SK-N-SH treated with all-trans-retinoic acid at 6 μM for 48 hours (cell line): ENCODE data around the gene CHERP.

Source experiments
- ATAC-seq: fragments of 200-7000 bp; cut with Tn5 transposase; 3 replicates; pipeline ENCODE4 v1.9.1; 2020; ENCODE audit warnings: mild to moderate bottlenecking, moderate library complexity
- ARNTL ChIP-seq: fragments of 450-650 bp; formaldehyde crosslinking; IDR thresholded peaks from 2 replicates; pipeline ENCODE4 v1.5.0; 2020; ENCODE audit warnings: low read depth, mild to moderate bottlenecking, moderate library complexity, borderline replicate concordance
- BACH2 ChIP-seq: fragments of 250-450 bp; sonication (Bioruptor Pico); IDR thresholded peaks from 2 replicates; pipeline ENCODE4 v1.9.0; 2021; ENCODE audit warnings: mild to moderate bottlenecking, borderline replicate concordance
- CSDC2 ChIP-seq: fragments of 250-450 bp; sonication (Bioruptor Pico); IDR thresholded peaks from 2 replicates; pipeline ENCODE4 v1.5.0; 2020; ENCODE audit warnings: mild to moderate bottlenecking, moderate library complexity
- CSRNP3 ChIP-seq: fragments of 250-450 bp; sonication (Bioruptor Pico); IDR thresholded peaks from 2 replicates; pipeline ENCODE4 v1.5.1; 2021; ENCODE audit warnings: mild to moderate bottlenecking, moderate library complexity
- ESRRG ChIP-seq: fragments of 250-450 bp; sonication (Bioruptor Pico); IDR thresholded peaks from 2 replicates; pipeline ENCODE4 v1.6.1; 2021; ENCODE audit warnings: mild to moderate bottlenecking
- GLIS3 ChIP-seq: fragments of 250-450 bp; sonication (Bioruptor Pico); IDR thresholded peaks from 2 replicates; pipeline ENCODE4 v1.5.0; 2020; ENCODE audit warnings: mild to moderate bottlenecking, moderate library complexity
- ISL1 ChIP-seq: fragments of 250-450 bp; sonication (Bioruptor Pico); IDR thresholded peaks from 2 replicates; pipeline ENCODE4 v2.1.2; 2022; ENCODE audit warnings: mild to moderate bottlenecking, moderate library complexity
- OSR1 ChIP-seq: fragments of 250-450 bp; sonication (Bioruptor Pico); IDR thresholded peaks from 2 replicates; pipeline ENCODE4 v1.8.0; 2022; ENCODE audit warnings: moderate library complexity, mild to moderate bottlenecking, inconsistent platforms
- PATZ1 ChIP-seq: fragments of 250-450 bp; sonication (Bioruptor Pico); IDR thresholded peaks from 2 replicates; pipeline ENCODE4 v1.8.0; 2020; ENCODE audit warnings: mild to moderate bottlenecking, moderate library complexity, borderline replicate concordance
- PPARA ChIP-seq: fragments of 250-450 bp; sonication (Bioruptor Pico); IDR thresholded peaks from 2 replicates; pipeline ENCODE4 v1.5.0; 2020; ENCODE audit warnings: mild to moderate bottlenecking, borderline replicate concordance
- RARB ChIP-seq: fragments of 250-450 bp; sonication (Bioruptor Pico); IDR thresholded peaks from 2 replicates; pipeline ENCODE4 v1.8.0; 2021; ENCODE audit warnings: mild to moderate bottlenecking, moderate library complexity
- SNAI2 ChIP-seq: fragments of 250-450 bp; sonication (Bioruptor Pico); IDR thresholded peaks from 2 replicates; pipeline ENCODE4 v1.5.0; 2020; ENCODE audit warnings: mild to moderate bottlenecking, moderate library complexity
- TCF4 ChIP-seq: fragments of 250-450 bp; sonication (Bioruptor Pico); IDR thresholded peaks from 2 replicates; pipeline ENCODE4 v1.8.0; 2021; ENCODE audit warnings: mild to moderate bottlenecking, moderate library complexity, borderline replicate concordance
- TOX ChIP-seq: fragments of 250-450 bp; sonication (Bioruptor Pico); IDR thresholded peaks from 2 replicates; pipeline ENCODE4 v1.8.0; 2021; ENCODE audit warnings: mild to moderate bottlenecking, moderate library complexity, borderline replicate concordance
- ZC3H10 ChIP-seq: fragments of 250-450 bp; sonication (Bioruptor Pico); IDR thresholded peaks from 2 replicates; pipeline ENCODE4 v1.5.1; 2021; ENCODE audit warnings: mild to moderate bottlenecking, moderate library complexity
- ZFP3 ChIP-seq: fragments of 250-450 bp; sonication (Bioruptor Pico); IDR thresholded peaks from 2 replicates; pipeline ENCODE4 v1.5.0; 2020; ENCODE audit warnings: mild to moderate bottlenecking, moderate library complexity
- ZFP30 ChIP-seq: fragments of 450-650 bp; formaldehyde crosslinking; IDR thresholded peaks from 2 replicates; pipeline ENCODE4 v1.5.0; 2022; ENCODE audit warnings: mild to moderate bottlenecking, moderate library complexity
- ZNF70 ChIP-seq: fragments of 450-650 bp; formaldehyde crosslinking; IDR thresholded peaks from 2 replicates; pipeline ENCODE4 v1.5.0; 2020; ENCODE audit warnings: mild to moderate bottlenecking, moderate library complexity
- ZNF8 ChIP-seq: fragments of 450-650 bp; formaldehyde crosslinking; IDR thresholded peaks from 2 replicates; pipeline ENCODE4 v1.5.0; 2020; ENCODE audit warnings: mild to moderate bottlenecking, moderate library complexity
- TF ChIP-seq, protein P1 (sequence below): fragments of 250-450 bp; sonication (Bioruptor Pico); IDR thresholded peaks from 2 replicates; pipeline ENCODE4 v1.8.0; 2021; ENCODE audit warnings: low read depth, mild to moderate bottlenecking, moderate library complexity, borderline replicate concordance
- TF ChIP-seq, protein P2 (sequence below): fragments of 250-450 bp; sonication (Bioruptor Pico); IDR thresholded peaks from 2 replicates; pipeline ENCODE4 v1.5.1; 2020; ENCODE audit warnings: low read depth, mild to moderate bottlenecking, moderate library complexity
- TF ChIP-seq, protein P3 (sequence below): fragments of 250-450 bp; sonication (Bioruptor Pico); IDR thresholded peaks from 2 replicates; pipeline ENCODE4 v1.5.0; 2020; ENCODE audit warnings: mild to moderate bottlenecking, moderate library complexity

Gene CHERP

GRCh38 chr19:16548956-16549355 is 6.7 kb upstream of the CHERP start:
- ATAC-seq = no peak
- TF ChIP-seq CSDC2 (CRISPR knock-in tag) (no peak), ZFP3 (CRISPR knock-in tag) (no peak), SNAI2 (CRISPR knock-in tag) (no peak), CSRNP3 (CRISPR knock-in tag) (no peak), ZNF70 (CRISPR knock-in tag) (no peak), BACH2 (no peak), TCF4 (CRISPR knock-in tag) (no peak), ARNTL (CRISPR knock-in tag) (no peak), ZNF8 (CRISPR knock-in tag) (no peak), PPARA (CRISPR knock-in tag) (no peak), GLIS3 (no peak), ZC3H10 (CRISPR knock-in tag) (no peak), RARB (CRISPR knock-in tag) (no peak), TOX (CRISPR knock-in tag) (no peak)
- TF ChIP-seq, protein P1, sequence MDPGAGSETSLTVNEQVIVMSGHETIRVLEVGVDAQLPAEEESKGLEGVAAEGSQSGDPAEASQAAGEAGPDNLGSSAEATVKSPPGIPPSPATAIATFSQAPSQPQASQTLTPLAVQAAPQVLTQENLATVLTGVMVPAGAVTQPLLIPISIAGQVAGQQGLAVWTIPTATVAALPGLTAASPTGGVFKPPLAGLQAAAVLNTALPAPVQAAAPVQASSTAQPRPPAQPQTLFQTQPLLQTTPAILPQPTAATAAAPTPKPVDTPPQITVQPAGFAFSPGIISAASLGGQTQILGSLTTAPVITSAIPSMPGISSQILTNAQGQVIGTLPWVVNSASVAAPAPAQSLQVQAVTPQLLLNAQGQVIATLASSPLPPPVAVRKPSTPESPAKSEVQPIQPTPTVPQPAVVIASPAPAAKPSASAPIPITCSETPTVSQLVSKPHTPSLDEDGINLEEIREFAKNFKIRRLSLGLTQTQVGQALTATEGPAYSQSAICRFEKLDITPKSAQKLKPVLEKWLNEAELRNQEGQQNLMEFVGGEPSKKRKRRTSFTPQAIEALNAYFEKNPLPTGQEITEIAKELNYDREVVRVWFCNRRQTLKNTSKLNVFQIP = no peak
- TF ChIP-seq, protein P2, sequence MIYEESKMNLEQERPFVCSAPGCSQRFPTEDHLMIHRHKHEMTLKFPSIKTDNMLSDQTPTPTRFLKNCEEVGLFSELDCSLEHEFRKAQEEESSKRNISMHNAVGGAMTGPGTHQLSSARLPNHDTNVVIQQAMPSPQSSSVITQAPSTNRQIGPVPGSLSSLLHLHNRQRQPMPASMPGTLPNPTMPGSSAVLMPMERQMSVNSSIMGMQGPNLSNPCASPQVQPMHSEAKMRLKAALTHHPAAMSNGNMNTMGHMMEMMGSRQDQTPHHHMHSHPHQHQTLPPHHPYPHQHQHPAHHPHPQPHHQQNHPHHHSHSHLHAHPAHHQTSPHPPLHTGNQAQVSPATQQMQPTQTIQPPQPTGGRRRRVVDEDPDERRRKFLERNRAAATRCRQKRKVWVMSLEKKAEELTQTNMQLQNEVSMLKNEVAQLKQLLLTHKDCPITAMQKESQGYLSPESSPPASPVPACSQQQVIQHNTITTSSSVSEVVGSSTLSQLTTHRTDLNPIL (CRISPR knock-in tag) = no peak

DNA sequence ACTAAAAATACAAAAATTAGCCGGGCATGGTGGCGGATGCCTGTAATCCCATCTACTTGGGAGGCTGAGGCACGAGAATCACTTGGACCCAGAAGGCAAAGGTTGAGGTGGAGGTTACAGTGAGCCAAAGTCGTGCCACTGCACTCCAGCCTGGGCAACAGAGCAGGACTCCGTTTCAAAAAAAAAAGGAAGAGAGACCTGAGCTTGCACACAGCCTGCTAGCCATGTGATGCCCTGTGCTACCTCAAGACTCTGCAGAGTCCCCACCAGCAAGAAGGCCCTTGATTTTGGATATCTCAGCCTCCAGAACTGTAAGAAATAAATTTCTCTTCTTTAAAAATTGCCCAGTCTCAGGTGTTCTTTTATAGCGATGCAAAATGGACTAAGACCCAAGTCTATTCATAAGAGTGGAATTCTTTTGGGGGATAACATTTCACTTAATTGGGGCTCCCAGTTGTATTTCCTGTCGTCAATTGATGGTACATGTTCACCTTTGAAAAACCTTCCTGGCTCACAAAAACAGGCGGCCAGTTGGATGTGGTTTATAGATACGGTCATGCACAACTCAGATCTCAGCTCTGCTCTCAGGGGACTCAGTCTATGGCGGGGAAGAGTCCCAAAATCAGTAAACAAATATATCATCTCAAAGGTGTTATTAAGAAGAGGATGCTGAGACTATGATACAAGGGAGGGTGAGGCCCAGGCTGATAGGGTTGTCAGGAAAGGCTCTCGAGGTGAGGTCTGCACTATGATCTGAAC is 2.4 kb upstream of the CHERP start:
- ATAC-seq = no peak

More for the DNA sequence above, 2.4 kb upstream of the CHERP start:
- TF ChIP-seq TCF4 (CRISPR knock-in tag) = no peak
- TF ChIP-seq PATZ1 (CRISPR knock-in tag) = no peak
- TF ChIP-seq ZNF70 (CRISPR knock-in tag) = no peak
- TF ChIP-seq, protein P1 = no peak
- TF ChIP-seq ZFP30 = no peak
- TF ChIP-seq RARB (CRISPR knock-in tag) = no peak
- no peak for TF ChIP-seq BACH2
- no peak for TF ChIP-seq ARNTL (CRISPR knock-in tag)
- no peak for TF ChIP-seq TOX (CRISPR knock-in tag)
- TF ChIP-seq ESRRG (CRISPR knock-in tag) = no peak
- no peak for TF ChIP-seq OSR1
- TF ChIP-seq CSRNP3 (CRISPR knock-in tag) = no peak
- TF ChIP-seq, protein P2 (CRISPR knock-in tag) = no peak
- no peak for TF ChIP-seq ZC3H10 (CRISPR knock-in tag)
- TF ChIP-seq ISL1 (CRISPR knock-in tag) = no peak
- TF ChIP-seq, protein P3, sequence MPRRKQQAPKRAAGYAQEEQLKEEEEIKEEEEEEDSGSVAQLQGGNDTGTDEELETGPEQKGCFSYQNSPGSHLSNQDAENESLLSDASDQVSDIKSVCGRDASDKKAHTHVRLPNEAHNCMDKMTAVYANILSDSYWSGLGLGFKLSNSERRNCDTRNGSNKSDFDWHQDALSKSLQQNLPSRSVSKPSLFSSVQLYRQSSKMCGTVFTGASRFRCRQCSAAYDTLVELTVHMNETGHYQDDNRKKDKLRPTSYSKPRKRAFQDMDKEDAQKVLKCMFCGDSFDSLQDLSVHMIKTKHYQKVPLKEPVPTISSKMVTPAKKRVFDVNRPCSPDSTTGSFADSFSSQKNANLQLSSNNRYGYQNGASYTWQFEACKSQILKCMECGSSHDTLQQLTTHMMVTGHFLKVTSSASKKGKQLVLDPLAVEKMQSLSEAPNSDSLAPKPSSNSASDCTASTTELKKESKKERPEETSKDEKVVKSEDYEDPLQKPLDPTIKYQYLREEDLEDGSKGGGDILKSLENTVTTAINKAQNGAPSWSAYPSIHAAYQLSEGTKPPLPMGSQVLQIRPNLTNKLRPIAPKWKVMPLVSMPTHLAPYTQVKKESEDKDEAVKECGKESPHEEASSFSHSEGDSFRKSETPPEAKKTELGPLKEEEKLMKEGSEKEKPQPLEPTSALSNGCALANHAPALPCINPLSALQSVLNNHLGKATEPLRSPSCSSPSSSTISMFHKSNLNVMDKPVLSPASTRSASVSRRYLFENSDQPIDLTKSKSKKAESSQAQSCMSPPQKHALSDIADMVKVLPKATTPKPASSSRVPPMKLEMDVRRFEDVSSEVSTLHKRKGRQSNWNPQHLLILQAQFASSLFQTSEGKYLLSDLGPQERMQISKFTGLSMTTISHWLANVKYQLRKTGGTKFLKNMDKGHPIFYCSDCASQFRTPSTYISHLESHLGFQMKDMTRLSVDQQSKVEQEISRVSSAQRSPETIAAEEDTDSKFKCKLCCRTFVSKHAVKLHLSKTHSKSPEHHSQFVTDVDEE (CRISPR knock-in tag) = no peak
